OCI-LY1 (cell line): Measurements from ENCODE around the gene ATG9B.
A peak's percentile ranks its signal among the peaks of the same experiment; 100 is the strongest.

Experiments used
- H2AFZ ChIP-seq: fragments of 200-600 bp; sonication (generic), shearing (Covaris generic); 2 replicates; pipeline ENCODE4 v1.6.0; 2014; ENCODE audit warnings: antibody characterized with exemption, mild to moderate bottlenecking, low read length
- H3F3A ChIP-seq: fragments of 200-600 bp; sonication (generic), shearing (Covaris generic); 2 replicates; pipeline ENCODE4 v1.6.0; 2014; ENCODE audit warnings: mild to moderate bottlenecking, antibody characterized with exemption, low read length, moderate library complexity; ENCODE audit not compliant: insufficient read depth
- H3K27ac ChIP-seq: fragments of 200-600 bp; sonication (generic); 2 replicates; pipeline ENCODE4 v1.5.1; 2014; ENCODE audit warnings: low read length, mixed run types, mild to moderate bottlenecking, low read depth; ENCODE audit not compliant: poor library complexity, severe bottlenecking
- H3K27me3 ChIP-seq: fragments of 200-600 bp; sonication (generic); 2 replicates; pipeline ENCODE4 v1.6.0; 2014; ENCODE audit warnings: antibody characterized with exemption, mild to moderate bottlenecking, low read length, moderate library complexity; ENCODE audit not compliant: insufficient read depth
- H3K36me3 ChIP-seq: fragments of 200-600 bp; sonication (generic); 2 replicates; pipeline ENCODE4 v1.6.1; 2014; ENCODE audit warnings: mild to moderate bottlenecking, antibody characterized with exemption, low read length, moderate library complexity, mixed read lengths; ENCODE audit not compliant: insufficient read depth
- H3K4me1 ChIP-seq: fragments of 200-600 bp; sonication (generic); 2 replicates; pipeline ENCODE4 v1.5.1; 2014; ENCODE audit warnings: mild to moderate bottlenecking, low read length, moderate library complexity; ENCODE audit not compliant: insufficient read depth, severe bottlenecking
- H3K4me2 ChIP-seq: fragments of 200-600 bp; sonication (generic), shearing (Covaris generic); 2 replicates; pipeline ENCODE4 v1.6.1; 2014; ENCODE audit warnings: low read length
- H3K4me3 ChIP-seq: fragments of 200-600 bp; sonication (generic); 2 replicates; pipeline ENCODE4 v1.5.1; 2014; ENCODE audit warnings: low read length, low read depth, mild to moderate bottlenecking, mixed read lengths; ENCODE audit not compliant: poor library complexity, severe bottlenecking
- H3K79me2 ChIP-seq: fragments of 200-600 bp; shearing (Covaris generic); 2 replicates; pipeline ENCODE4 v1.6.1; 2016; ENCODE audit warnings: mixed run types, low read length, mixed read lengths; ENCODE audit not compliant: insufficient read depth
- H3K9ac ChIP-seq: fragments of 200-600 bp; sonication (generic), shearing (Covaris generic); 2 replicates; pipeline ENCODE4 v1.6.1; 2014; ENCODE audit warnings: mild to moderate bottlenecking, low read length, mixed read lengths
- H3K9me2 ChIP-seq: fragments of 200-600 bp; sonication (generic), shearing (Covaris generic); 2 replicates; pipeline ENCODE4 v1.6.1; 2014; ENCODE audit warnings: low read depth, mild to moderate bottlenecking, low read length, mixed read lengths
- H3K9me3 ChIP-seq: fragments of 200-600 bp; shearing (Covaris generic); 2 replicates; pipeline ENCODE4 v1.6.1; 2014; ENCODE audit warnings: low read length, mixed read lengths
- H4K20me1 ChIP-seq: fragments of 200-600 bp; sonication (generic), shearing (Covaris generic); 2 replicates; pipeline ENCODE4 v1.6.0; 2016; ENCODE audit warnings: mild to moderate bottlenecking, low read length; ENCODE audit not compliant: insufficient read depth
- CTCF ChIP-seq: fragments of 200-600 bp; sonication (generic), shearing (Covaris generic); IDR thresholded peaks from 2 replicates; pipeline ENCODE4 v1.5.1; 2017; ENCODE audit warnings: mild to moderate bottlenecking, antibody characterized with exemption, low read length, moderate library complexity, mixed read lengths
- EZH2 ChIP-seq: fragments of 200-600 bp; sonication (generic), shearing (Covaris generic); IDR thresholded peaks from 2 replicates; pipeline ENCODE4 v1.8.0; 2017; ENCODE audit warnings: borderline replicate concordance, mixed run types, mild to moderate bottlenecking, antibody characterized with exemption, low read length, moderate library complexity, mixed read lengths

Gene ATG9B

GRCh38 chr7:150989456-150989855 lies 34.8 kb downstream of the ATG9B start:
- Histone ChIP-seq H3K79me2 (no peaks in the 10 kb centered on the region), H3K27me3 (peaks cover 21% of the 10 kb centered on the region; the same call in 1 of the 2 replicates), H3K36me3 (no peaks in the 10 kb centered on the region; the same call in 1 of the 2 replicates), H3F3A (no peaks in the 10 kb centered on the region), H3K4me3 (no peak overlapping the region), H3K4me1 (peaks cover under 1% of the 10 kb centered on the region), H2AFZ (no peak overlapping the region), H3K27ac (no peak overlapping the region), H3K9me2 (no peaks in the 10 kb centered on the region), H3K4me2 (no peak overlapping the region), H4K20me1 (no peaks in the 10 kb centered on the region), H3K9ac (no peak overlapping the region), H3K9me3 (peaks cover 4% of the 10 kb centered on the region; the same call in 1 of the 2 replicates)
- TF ChIP-seq CTCF: no peak
- no peak for TF ChIP-seq EZH2

GRCh38 chr7:150988230-150989226 lies 35.8 kb downstream of the ATG9B start:
- no peak overlapping the region for H3K27ac ChIP-seq

GRCh38 chr7:150986556-150986955 lies 37.7 kb downstream of the ATG9B start:
- Histone ChIP-seq H3K9me2 (no peaks in the 10 kb centered on the region), H3K9me3 (peaks cover 4% of the 10 kb centered on the region; the same call in 1 of the 2 replicates), H3K79me2 (no peaks in the 10 kb centered on the region), H3K9ac (no peak overlapping the region), H3K4me1 (no peaks in the 10 kb centered on the region), H3K4me3 (no peak overlapping the region), H3K27ac (no peak overlapping the region), H2AFZ (no peak overlapping the region), H3K27me3 (peaks cover 32% of the 10 kb centered on the region; the same call in 1 of the 2 replicates), H4K20me1 (no peaks in the 10 kb centered on the region), H3F3A (no peaks in the 10 kb centered on the region), H3K36me3 (no peaks in the 10 kb centered on the region; the same call in 1 of the 2 replicates), H3K4me2 (no peak overlapping the region)
- TF ChIP-seq CTCF (no peak), EZH2 (no peak)

More at GRCh38 chr7:150988230-150989226, 35.8 kb downstream of the ATG9B start:
- peaks cover 21% of the 10 kb centered on the region; the same call in 1 of the 2 replicates for H3K27me3 ChIP-seq
- no peaks in the 10 kb centered on the region for H3F3A ChIP-seq
- H3K36me3 ChIP-seq: no peaks in the 10 kb centered on the region; the same call in 1 of the 2 replicates
- peaks cover 4% of the 10 kb centered on the region; the same call in 1 of the 2 replicates for H3K9me3 ChIP-seq
- no peaks in the 10 kb centered on the region for H3K4me1 ChIP-seq
- H3K9ac ChIP-seq: no peak overlapping the region
- H3K79me2 ChIP-seq: no peaks in the 10 kb centered on the region
- peak; percentile 98 for TF ChIP-seq CTCF
- TF ChIP-seq EZH2: no peak
- no peak overlapping the region for H3K4me3 ChIP-seq
- no peak overlapping the region for H2AFZ ChIP-seq
- H4K20me1 ChIP-seq: no peaks in the 10 kb centered on the region
- H3K9me2 ChIP-seq: no peaks in the 10 kb centered on the region
- H3K4me2 ChIP-seq: no peak overlapping the region; the same call in 1 of the 2 replicates
